ENCODE measurements around the gene RABGEF1.
A peak's percentile ranks its signal among the peaks of the same experiment; 100 is the strongest.
"Not testable (repeated sequence)": the region's sequence is repeated elsewhere in the genome, so short reads cannot be mapped to it uniquely, and the experiment has no call there.

The RABGEF1 gene

GRCh38 chr7:66732439-66732838, 8.1 kb upstream of the RABGEF1 start:
- no peak for DNase-seq

GRCh38 chr7:66734006-66734405, 6.5 kb upstream of the RABGEF1 start:
- DNase-seq: no peak
- intact Hi-C loops (cut with DNase I): no loop called here

More at GRCh38 chr7:66732439-66732838, 8.1 kb upstream of the RABGEF1 start:
- intact Hi-C loops (cut with DNase I): no loop called here

- intact Hi-C loops (cut with DNase I): no loop called here
- no peak for DNase-seq
Measured at GRCh38 chr7:66735154-66735553, 5.4 kb upstream of the RABGEF1 start.

GRCh38 chr7:66735850-66736249, 4.7 kb upstream of the RABGEF1 start:
- no peak for DNase-seq
- intact Hi-C loops (cut with DNase I): no loop called here

- intact Hi-C loops (cut with DNase I): no loop called here
Measured at GRCh38 chr7:66736892-66737291, 3.6 kb upstream of the RABGEF1 start.

DNA sequence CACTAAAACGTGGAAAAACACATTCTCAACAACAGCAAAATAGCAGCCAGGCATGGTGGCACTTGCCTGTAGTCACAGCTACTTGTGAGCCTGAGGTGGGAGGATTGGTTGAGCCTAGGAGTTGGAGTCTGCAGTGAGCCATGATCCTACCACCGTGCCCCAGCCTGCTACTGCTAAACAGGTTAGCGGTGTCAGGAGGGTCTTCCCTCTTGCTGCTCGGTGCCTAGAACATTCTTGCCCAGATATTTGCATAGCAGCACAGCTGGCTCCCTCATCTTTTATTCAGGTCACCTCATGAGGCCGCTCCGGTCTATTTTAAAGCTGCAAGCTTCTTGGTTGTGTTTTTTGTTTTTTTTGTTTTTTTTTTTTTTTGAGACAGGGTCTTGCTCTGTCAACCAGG, 2.9 kb upstream of the RABGEF1 start:
- DNase-seq: peak in 1 of 10 donors; percentile 50
- intact Hi-C loops (cut with DNase I): no loop called here

More at GRCh38 chr7:66736892-66737291, 3.6 kb upstream of the RABGEF1 start:
- DNase-seq: no peak

DNA sequence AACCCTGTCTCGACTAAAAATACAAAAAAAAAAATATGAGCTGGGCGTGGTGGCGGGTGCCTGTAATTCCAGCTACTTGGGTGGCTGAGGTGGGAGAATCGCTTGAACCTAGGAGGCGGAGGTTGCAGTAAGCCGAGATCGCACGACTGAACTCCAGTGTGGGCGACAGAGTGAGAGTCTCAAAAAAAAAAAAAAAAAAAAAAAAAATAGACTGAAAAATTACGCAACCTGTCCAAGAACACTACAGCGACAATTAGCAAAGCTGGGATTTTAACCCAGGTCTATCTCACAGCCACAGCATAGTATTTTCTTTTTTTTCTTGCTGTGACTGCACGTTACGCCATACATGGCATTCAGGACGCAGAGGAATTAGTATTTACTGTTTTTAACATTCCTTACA, 1.1 kb upstream of the RABGEF1 start:
- intact Hi-C loops (cut with DNase I): no loop called here
- no peak for DNase-seq

DNA sequence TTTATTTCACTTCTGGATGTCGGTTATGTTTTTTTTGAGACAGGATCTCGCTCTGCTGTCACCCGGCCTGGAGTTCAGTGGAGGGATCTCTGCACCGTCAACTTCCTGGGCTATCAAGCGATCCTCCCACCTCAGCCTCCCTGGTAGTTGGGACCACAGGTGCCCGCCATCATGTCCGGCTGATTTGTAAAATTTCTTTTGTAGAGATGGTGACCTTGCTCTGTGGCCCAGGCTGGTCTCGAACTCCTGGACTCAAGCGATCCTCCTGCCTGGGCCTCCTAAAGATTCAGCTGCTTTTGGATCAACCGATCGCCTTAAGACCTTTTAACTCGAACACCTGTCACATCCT, 606 bp upstream of the RABGEF1 start:
- no peak for DNase-seq
- intact Hi-C loops (cut with DNase I): loop anchor here (1.0 to 10.0 kb wide), 4 partner anchors 58 to 183 kb away; no protein-coding TSS in a partner anchor

GRCh38 chr7:66740980-66741709, 612 bp downstream of the RABGEF1 start:
- intact Hi-C loops (cut with DNase I): loop anchor here (1.0 to 10.0 kb wide), 4 partner anchors 59 to 184 kb away; no protein-coding TSS in a partner anchor
- peak in 6 of 10 donors; percentile 12 to 75 (median 27) for DNase-seq

DNA sequence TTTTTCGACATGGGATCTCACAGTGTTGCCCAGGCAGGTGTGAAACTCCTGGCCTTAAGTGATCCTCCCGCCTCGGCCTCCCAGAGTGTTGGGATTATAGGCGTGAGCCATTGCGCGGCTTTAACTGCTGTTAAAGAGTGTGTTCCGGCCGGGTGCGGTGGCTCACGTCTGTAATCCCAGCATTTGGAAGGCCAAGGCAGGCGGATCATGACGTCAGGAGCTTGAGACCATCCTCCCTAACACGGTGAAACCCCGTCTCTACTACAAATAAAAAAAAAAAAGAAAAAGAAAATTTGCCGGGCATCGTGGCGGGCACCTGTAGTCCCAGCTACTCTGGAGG, 1.1 kb downstream of the RABGEF1 start:
- no peak for DNase-seq
- intact Hi-C loops (cut with DNase I): loop anchor here (5.0 to 10.0 kb wide), 3 partner anchors 59 to 184 kb away; no protein-coding TSS in a partner anchor

DNA sequence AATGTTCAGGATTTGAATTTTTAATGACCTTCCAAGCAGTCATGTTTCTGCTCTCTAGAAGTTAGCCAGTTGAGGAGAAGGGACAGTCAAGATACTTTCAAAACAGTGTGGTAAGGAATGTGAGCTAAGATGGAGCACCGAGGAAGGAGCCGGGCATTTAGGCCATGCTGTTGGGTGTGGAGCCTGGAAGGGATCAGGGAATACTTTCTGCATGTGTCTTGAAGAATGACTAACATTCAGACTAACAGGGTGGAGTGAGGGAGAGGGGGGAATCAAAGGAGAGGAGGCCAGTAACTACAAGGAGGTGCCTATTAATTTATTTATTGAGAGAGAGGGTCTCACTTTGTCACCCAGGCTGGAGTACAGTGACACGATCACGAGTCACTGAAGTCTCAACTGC, 1.8 kb downstream of the RABGEF1 start:
- intact Hi-C loops (cut with DNase I): loop anchor here (5.0 to 10.0 kb wide), 3 partner anchors 60 to 185 kb away; no protein-coding TSS in a partner anchor
- DNase-seq: not testable (repeated sequence)

- intact Hi-C loops (cut with DNase I): loop anchor here (5.0 to 10.0 kb wide), 3 partner anchors 62 to 187 kb away; no protein-coding TSS in a partner anchor
- DNase-seq: no peak
Measured at GRCh38 chr7:66743920-66744319, 3.4 kb downstream of the RABGEF1 start.

DNA sequence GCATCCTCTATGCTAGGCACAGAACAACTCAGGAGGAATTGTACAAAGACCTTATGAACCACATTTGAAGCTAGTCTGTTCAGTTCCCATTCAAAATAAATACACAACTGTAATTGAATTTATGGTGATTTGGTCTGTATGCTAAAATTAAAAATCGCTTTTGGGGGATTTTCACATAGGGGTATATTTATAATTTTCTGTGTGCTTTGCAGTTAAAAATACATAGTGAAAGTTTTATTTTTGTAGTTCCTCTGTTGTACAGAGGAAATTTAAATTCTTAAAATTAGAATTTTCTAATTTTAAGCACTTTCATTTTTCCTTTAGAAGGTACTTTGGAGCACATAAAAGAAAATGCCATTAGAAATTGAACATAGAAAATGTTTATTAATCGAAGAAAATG, 6.9 kb downstream of the RABGEF1 start:
- intact Hi-C loops (cut with DNase I): loop anchor here (10.0 kb wide), 1 partner anchor 97 kb away; no protein-coding TSS in a partner anchor
- DNase-seq: no peak

DNA sequence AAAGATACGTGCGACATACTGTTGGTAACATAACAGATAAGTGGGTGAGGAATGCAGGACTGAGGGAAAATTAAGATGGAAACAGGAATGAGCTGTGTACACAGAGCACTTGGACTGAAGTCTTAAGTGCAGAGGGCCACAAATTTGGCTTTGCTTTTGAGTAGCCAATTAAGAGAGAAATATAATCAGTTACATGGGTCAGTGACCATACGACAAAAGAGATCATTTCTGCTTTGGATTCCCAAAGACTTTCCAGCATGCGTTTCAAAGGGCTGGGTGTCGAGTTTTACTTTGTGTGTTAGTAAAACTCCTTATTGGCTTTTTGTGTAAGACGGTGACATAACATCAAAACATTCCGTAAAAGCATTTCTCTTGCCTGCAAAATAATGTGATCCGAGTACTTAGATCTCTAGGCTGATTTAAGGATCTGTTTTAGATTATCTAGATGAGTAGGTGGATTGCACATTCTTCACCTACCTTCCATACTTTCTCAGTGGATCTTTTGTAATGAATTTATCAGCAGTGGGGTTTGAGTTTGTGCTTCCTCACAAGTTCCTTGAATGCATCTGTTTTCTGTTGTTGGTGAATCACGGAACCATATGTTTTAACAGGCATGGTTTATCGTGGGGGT, 7.5 kb downstream of the RABGEF1 start:
- intact Hi-C loops (cut with DNase I): loop anchor here (10.0 kb wide), 1 partner anchor 97 kb away; no protein-coding TSS in a partner anchor
- DNase-seq: no peak

GRCh38 chr7:66748791-66749190, 8.3 kb downstream of the RABGEF1 start:
- intact Hi-C loops (cut with DNase I): loop anchor here (10.0 kb wide), 1 partner anchor 96 kb away; no protein-coding TSS in a partner anchor
- no peak for DNase-seq

- intact Hi-C loops (cut with DNase I): loop anchor here (10.0 kb wide), 1 partner anchor 47 kb away; no protein-coding TSS in a partner anchor
- DNase-seq: no peak
Measured at GRCh38 chr7:66751945-66752344, 11.4 kb downstream of the RABGEF1 start.

- intact Hi-C loops (cut with DNase I): loop anchor here (10.0 kb wide), 1 partner anchor 50 kb away; no protein-coding TSS in a partner anchor
- DNase-seq: no peak
Measured at GRCh38 chr7:66754541-66754940, 14.0 kb downstream of the RABGEF1 start.

GRCh38 chr7:66755059-66755458, 14.5 kb downstream of the RABGEF1 start:
- not testable (repeated sequence) for DNase-seq
- intact Hi-C loops (cut with DNase I): loop anchor here (10.0 kb wide), 1 partner anchor 50 kb away; no protein-coding TSS in a partner anchor

DNA sequence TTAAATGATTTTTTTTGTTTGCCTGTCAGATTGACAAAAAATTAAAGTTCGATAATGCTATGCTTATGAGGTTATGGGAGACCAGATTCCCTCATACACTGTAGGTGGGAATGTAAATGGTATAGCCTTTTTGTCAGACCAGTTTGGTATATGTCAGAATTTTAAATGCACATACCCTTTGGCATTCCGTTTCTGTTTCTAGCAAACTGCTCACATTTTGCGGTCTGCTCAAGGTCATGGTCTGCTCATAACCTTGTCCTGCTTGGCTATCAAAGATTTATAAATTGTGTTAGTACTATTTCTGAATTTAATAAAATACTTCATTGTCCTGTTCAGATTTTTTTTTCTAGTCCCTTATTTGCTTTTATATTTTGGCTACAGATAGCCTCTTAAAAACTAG, 15.7 kb downstream of the RABGEF1 start:
- intact Hi-C loops (cut with DNase I): loop anchor here (10.0 kb wide), 1 partner anchor 51 kb away; no protein-coding TSS in a partner anchor
- not testable (repeated sequence) for DNase-seq

DNA sequence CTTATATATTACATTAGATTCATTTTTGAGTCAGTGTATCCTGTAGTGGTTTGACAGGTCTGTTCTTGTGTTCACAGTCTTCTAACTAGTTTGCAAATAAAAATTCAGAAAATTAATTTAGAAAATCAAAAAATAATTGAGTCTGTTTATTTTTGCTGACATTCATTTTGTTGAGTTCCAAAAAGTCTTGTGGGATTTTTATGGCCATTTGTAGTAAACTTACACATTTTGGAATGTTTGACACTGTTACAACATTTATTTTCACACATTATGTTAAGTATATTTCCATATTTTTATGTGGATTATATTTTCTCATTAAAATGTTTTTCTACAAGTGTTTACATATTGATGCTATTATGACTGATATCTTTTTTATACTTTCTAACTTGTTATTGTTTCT, 16.4 kb downstream of the RABGEF1 start:
- DNase-seq: no peak
- intact Hi-C loops (cut with DNase I): loop anchor here (10.0 kb wide), 1 partner anchor 52 kb away; no protein-coding TSS in a partner anchor

GRCh38 chr7:66757939-66758338, 17.4 kb downstream of the RABGEF1 start:
- intact Hi-C loops (cut with DNase I): loop anchor here (10.0 kb wide), 1 partner anchor 53 kb away; no protein-coding TSS in a partner anchor
- DNase-seq: no peak

Data from posterior cingulate gyrus (tissue), 11 donors.